ENCODE data around the gene SNX25.

- TF ChIP-seq POLR2A (IDR thresholded peaks at IDR 0.05) (no peak), CTCF (IDR thresholded peaks at IDR 0.05) (no peak)
Measured at GRCh38 chr4:185335579-185335978, 126.2 kb downstream of the SNX25 start.

Measured in Peyer's patch (tissue), 4 donors.